Neural cell (in vitro differentiated cells): ENCODE measurements around the gene AQP9. TPM values are rescaled to one million over a fixed set of nuclear protein-coding genes. Genes with fewer than 3 reads are reported as not detected.

ENCODE experiments used
- polyA plus RNA-seq: library from polyadenylated mRNA; depleted of rRNA; stranded (reverse); fragments of >200 nt; gene quantifications from 2 replicates; pipeline ENCODE4 v1.2.3, GENCODE V29; 2014
- small RNA-seq, 3 experiments: library from RNA; depleted of rRNA; stranded (forward); fragments of <200 nt; gene quantifications; one replicate each; pipeline ENCODE3, GENCODE V24; 2012

AQP9 gene
- polyA plus RNA-seq, 1 donor from 2014 or later, result not detected

Small RNA genes within 50 kb of the gene (small RNA-seq; reads per million reads assigned to genes)
- gene MTCO3P23, result 0 reads per million in 3 experiments

Other genes with a start within 250 kb of the AQP9 start
- gene ALDH1A2, start 72.7 kb upstream of the AQP9 start, polyA plus RNA-seq, result 0.24 and 0.72 TPM in 2 replicates